GM19395 (cell line): Measurements from ENCODE around the gene SLC41A1.
"Not testable (repeated sequence)": the region's sequence is repeated elsewhere in the genome, so short reads cannot be mapped to it uniquely, and the experiment has no call there.

Source experiments
- ATAC-seq: cut with Tn5 transposase; IDR thresholded peaks from one replicate; pipeline ENCODE4 v1.9.1; 2021; ENCODE audit warnings: mild to moderate bottlenecking, moderate library complexity; ENCODE audit not compliant: unreplicated experiment

The SLC41A1 gene

GRCh38 chr1:205812878-205813754 lies at the start of gene SLC41A1:
Gene SLC41A1 (minus strand): TSS chr1:205813198. CDS start chr1:205810441, 2,757 bp downstream.
- peak; percentile 85 for ATAC-seq

GRCh38 chr1:205861540-205861939 lies 48.5 kb upstream of the SLC41A1 start:
- no peak for ATAC-seq

- no peak for ATAC-seq
Measured at GRCh38 chr1:205858141-205858961, 45.4 kb upstream of the SLC41A1 start.

GRCh38 chr1:205857501-205857900 lies 44.5 kb upstream of the SLC41A1 start:
- not testable (repeated sequence) for ATAC-seq

- ATAC-seq, result no peak
Measured at GRCh38 chr1:205856433-205856832, 43.4 kb upstream of the SLC41A1 start.

GRCh38 chr1:205852969-205853368 lies 40.0 kb upstream of the SLC41A1 start:
- ATAC-seq, result no peak

GRCh38 chr1:205851993-205852392 lies 39.0 kb upstream of the SLC41A1 start:
- no peak for ATAC-seq

- ATAC-seq, result peak; percentile 100
Measured at GRCh38 chr1:205849619-205850355, 36.8 kb upstream of the SLC41A1 start, which contains the start of gene PM20D1. Gene PM20D1 (minus strand): TSS chr1:205850132. CDS start chr1:205850072, 60 bp downstream.

- ATAC-seq, result no peak
Measured at GRCh38 chr1:205843036-205843859, 30.2 kb upstream of the SLC41A1 start.

GRCh38 chr1:205842229-205842628 lies 29.2 kb upstream of the SLC41A1 start:
- ATAC-seq, result no peak

GRCh38 chr1:205840146-205840923 lies 27.3 kb upstream of the SLC41A1 start:
- no peak for ATAC-seq

GRCh38 chr1:205837382-205837970 lies 24.5 kb upstream of the SLC41A1 start:
- no peak for ATAC-seq

- no peak for ATAC-seq
Measured at GRCh38 chr1:205834751-205835150, 21.8 kb upstream of the SLC41A1 start.

GRCh38 chr1:205832326-205832751 lies 19.3 kb upstream of the SLC41A1 start:
- ATAC-seq, result no peak

- ATAC-seq, result no peak
Measured at GRCh38 chr1:205827623-205828022, 14.6 kb upstream of the SLC41A1 start.

- ATAC-seq, result no peak
Measured at GRCh38 chr1:205826995-205827394, 14.0 kb upstream of the SLC41A1 start.

GRCh38 chr1:205826016-205826806 lies 13.2 kb upstream of the SLC41A1 start:
- ATAC-seq, result no peak

- no peak for ATAC-seq
Measured at GRCh38 chr1:205824180-205824579, 11.2 kb upstream of the SLC41A1 start.
